ENCODE results near the gene HAL. TPM values are rescaled to one million over a fixed set of nuclear protein-coding genes. Genes with fewer than 3 reads are reported as not detected.

The HAL gene
- 0.14 and 0.17 TPM in 2 replicates for total RNA-seq

GRCh38 chr12:95996034-95996658, at the start of gene HAL:
Gene HAL (minus strand): TSS chr12:95996344. CDS start chr12:95995910, 434 bp downstream.
- no peak for DNase-seq

GRCh38 chr12:96045566-96045965, 49.4 kb upstream of the HAL start:
- no peak for DNase-seq

- DNase-seq: no peak
Measured at GRCh38 chr12:96044943-96045290, 48.8 kb upstream of the HAL start.

- no peak for DNase-seq
Measured at GRCh38 chr12:96044017-96044942, 48.1 kb upstream of the HAL start.

- DNase-seq: no peak
Measured at GRCh38 chr12:96041181-96041580, 45.0 kb upstream of the HAL start.

GRCh38 chr12:96040305-96041133, 44.4 kb upstream of the HAL start:
- no peak for DNase-seq

- DNase-seq: no peak
Measured at GRCh38 chr12:96039516-96039915, 43.4 kb upstream of the HAL start.

GRCh38 chr12:96036765-96037455, 40.8 kb upstream of the HAL start:
- DNase-seq: no peak

- peak; percentile 99 for DNase-seq
Measured at GRCh38 chr12:96035283-96036236, 39.4 kb upstream of the HAL start, which contains the start of gene LTA4H. Gene LTA4H (minus strand): TSS chr12:96035587. CDS start chr12:96035519, 68 bp downstream.

- DNase-seq: peak; percentile 39
Measured at GRCh38 chr12:96034621-96035282, 38.6 kb upstream of the HAL start.

- DNase-seq: no peak
Measured at GRCh38 chr12:96033549-96034389, 37.6 kb upstream of the HAL start.

GRCh38 chr12:96029826-96030225, 33.7 kb upstream of the HAL start:
- no peak for DNase-seq

GRCh38 chr12:96028538-96028937, 32.4 kb upstream of the HAL start:
- no peak for DNase-seq

- no peak for DNase-seq
Measured at GRCh38 chr12:96026331-96026730, 30.2 kb upstream of the HAL start.

- no peak for DNase-seq
Measured at GRCh38 chr12:96025518-96025917, 29.4 kb upstream of the HAL start.

- DNase-seq: no peak
Measured at GRCh38 chr12:96020314-96021003, 24.3 kb upstream of the HAL start.

- peak; percentile 67 for DNase-seq
Measured at GRCh38 chr12:96015672-96016071, 19.5 kb upstream of the HAL start.

- DNase-seq: no peak
Measured at GRCh38 chr12:96014943-96015599, 18.9 kb upstream of the HAL start.
